ENCODE data around the gene MCU. TPM values are rescaled to one million over a fixed set of nuclear protein-coding genes. Genes with fewer than 3 reads are reported as not detected.

MCU gene
- total RNA-seq, 2 experiments from 2014 or later = 17.7 to 19.0 TPM

DNA sequence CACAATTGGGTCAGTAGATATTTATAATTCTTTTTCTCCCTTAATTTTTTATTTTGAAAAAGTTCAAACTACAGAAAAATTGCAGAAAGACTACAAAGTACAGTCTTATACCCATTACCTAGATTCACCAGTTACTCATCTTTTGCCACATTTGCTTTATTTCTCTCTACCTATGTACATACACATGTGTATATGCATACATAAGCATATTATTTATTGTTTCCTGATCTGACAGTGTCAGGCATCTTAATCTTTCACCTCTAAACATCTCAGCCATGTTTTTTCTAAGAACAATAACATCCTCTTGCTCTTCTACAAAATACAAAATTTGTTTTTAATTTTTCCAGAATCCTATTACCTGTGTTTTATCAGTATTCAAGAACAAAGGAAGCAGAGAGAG lies 133.2 kb downstream of the MCU start:
- ChIA-PET CTCF (no interaction called here), POLR2A (no interaction called here)

- CTCF ChIA-PET = no interaction called here
Measured at GRCh38 chr10:72826346-72826745, 134.4 kb downstream of the MCU start.

DNA sequence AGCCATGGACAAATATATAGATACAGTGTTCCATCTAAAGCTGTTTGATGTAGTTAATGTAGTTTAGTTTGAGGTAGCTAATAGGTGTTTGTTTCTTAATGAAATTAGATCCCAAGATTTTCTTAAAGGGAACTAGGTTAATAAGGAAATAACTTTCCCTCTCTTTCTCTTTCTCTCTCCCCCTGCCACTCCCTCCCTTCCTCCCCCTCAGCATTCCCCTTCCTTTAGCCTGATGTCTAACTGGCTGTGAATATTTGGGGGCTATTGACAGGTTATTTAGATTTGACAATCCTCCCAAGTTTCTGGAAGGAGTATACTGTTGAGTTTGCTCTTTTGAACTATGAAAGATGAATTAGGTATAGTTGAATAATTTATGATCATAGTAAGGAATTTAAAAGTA lies 136.4 kb downstream of the MCU start:
- CTCF ChIA-PET = no interaction called here
- POLR2A ChIA-PET = no interaction called here

More at GRCh38 chr10:72826346-72826745, 134.4 kb downstream of the MCU start:
- POLR2A ChIA-PET = no interaction called here

GRCh38 chr10:72830625-72831024 lies 138.7 kb downstream of the MCU start:
- ChIA-PET POLR2A (no interaction called here), CTCF (no interaction called here)

GRCh38 chr10:72831696-72832409 lies 139.9 kb downstream of the MCU start:
- POLR2A ChIA-PET = no interaction called here

GRCh38 chr10:72832701-72833100 lies 140.8 kb downstream of the MCU start:
- ChIA-PET POLR2A (no interaction called here), CTCF (interaction anchor here (3.8 kb wide), 1 partner anchor 468 kb away, joined by 13 read pairs; no protein-coding TSS in a partner anchor)

More at GRCh38 chr10:72831696-72832409, 139.9 kb downstream of the MCU start:
- CTCF ChIA-PET = no interaction called here

DNA sequence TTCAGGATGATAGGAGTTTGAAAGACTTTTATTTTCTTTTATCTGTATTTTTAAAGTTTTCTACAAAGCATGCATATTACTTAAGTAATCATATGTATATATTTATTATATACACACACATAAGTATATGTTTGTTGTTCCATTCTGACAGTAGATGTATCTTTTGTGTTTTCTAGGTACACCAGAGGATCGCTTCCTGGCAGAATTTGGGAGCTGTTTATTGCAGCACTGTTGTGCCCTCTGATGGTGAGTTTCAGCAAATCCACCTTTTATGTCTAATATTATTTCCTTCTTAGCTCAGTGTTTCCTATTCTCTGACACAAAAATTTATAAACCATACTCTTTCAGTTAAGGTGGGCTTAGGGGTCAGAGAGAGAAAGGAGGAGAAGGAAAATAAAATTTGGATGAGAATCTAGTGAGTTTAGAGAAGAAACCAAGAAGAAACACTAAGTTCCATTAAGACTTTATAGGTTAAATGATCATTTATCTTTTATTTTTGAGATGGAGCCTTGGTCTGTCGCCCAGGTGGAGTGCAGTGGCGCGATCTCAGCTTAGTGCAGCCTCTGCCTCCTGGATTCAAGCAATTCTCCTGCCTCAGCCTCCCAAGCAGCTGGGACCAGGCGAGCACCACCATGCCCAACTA lies 142.4 kb downstream of the MCU start:
- ChIA-PET POLR2A (no interaction called here), CTCF (interaction anchor here (0.8 to 3.8 kb wide), 3 partner anchors 141 to 479 kb away, joined by 3 to 13 read pairs (median 3); no protein-coding TSS in a partner anchor)

- CTCF ChIA-PET = no interaction called here
Measured at GRCh38 chr10:72840319-72840718, 148.4 kb downstream of the MCU start.

GRCh38 chr10:72841487-72841886 lies 149.5 kb downstream of the MCU start:
- CTCF ChIA-PET = no interaction called here
- POLR2A ChIA-PET = no interaction called here

More at GRCh38 chr10:72840319-72840718, 148.4 kb downstream of the MCU start:
- POLR2A ChIA-PET = no interaction called here

DNA sequence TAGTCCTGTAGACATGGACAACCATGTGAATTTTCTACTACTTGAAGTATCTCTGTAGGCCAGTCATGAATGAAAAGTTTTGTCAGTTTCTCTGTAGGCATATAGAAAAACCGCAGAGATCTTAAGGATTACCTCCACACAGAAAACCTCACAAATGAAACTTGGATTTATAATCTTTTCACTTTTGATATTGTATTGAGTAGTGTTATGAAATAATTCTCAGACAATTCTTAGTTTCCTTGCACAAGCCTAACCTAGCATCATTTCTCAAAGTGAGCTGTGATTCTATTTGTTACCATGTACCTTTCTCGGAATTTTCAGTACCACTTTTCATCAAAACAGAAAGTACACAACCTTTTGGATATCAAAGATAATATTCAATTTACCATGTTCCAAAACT lies 150.2 kb downstream of the MCU start:
- CTCF ChIA-PET = no interaction called here
- POLR2A ChIA-PET = interaction anchor here (0.6 kb wide), 1 partner anchor 199 kb away, joined by 4 read pairs; no protein-coding TSS in a partner anchor

GRCh38 chr10:72846238-72846637 lies 154.3 kb downstream of the MCU start:
- ChIA-PET CTCF (interaction anchor here (0.6 kb wide), 1 partner anchor 142 kb away, joined by 4 read pairs; no protein-coding TSS in a partner anchor), POLR2A (interaction anchor here (0.6 kb wide), 1 partner anchor 470 kb away, joined by 3 read pairs; no protein-coding TSS in a partner anchor)

DNA sequence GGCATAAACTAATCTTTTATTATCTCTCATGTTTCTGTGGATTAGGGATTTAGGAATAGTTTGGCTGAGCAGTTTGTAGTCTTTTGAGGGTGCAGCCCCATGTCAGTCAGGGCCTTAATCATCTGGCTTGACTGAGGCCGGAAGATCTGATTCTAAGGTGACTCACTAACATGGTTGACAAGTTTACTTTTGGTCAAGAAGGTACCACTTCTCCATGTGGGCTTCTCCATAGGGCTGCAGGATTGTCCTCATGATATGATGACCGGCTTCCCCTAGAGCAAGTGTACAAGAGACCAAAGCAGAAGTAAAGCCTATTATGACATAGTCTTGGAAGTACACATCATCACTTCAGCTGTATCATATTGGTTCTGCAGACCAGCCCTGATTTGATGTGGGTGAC lies 155.7 kb downstream of the MCU start:
- CTCF ChIA-PET = no interaction called here

GRCh38 chr10:72850861-72851260 lies 158.9 kb downstream of the MCU start:
- ChIA-PET POLR2A (no interaction called here), CTCF (no interaction called here)

More for the DNA sequence above, 155.7 kb downstream of the MCU start:
- POLR2A ChIA-PET = no interaction called here

GRCh38 chr10:72851509-72851908 lies 159.6 kb downstream of the MCU start:
- CTCF ChIA-PET = no interaction called here
- POLR2A ChIA-PET = no interaction called here

GRCh38 chr10:72852508-72852907 lies 160.6 kb downstream of the MCU start:
- POLR2A ChIA-PET = no interaction called here
- CTCF ChIA-PET = interaction anchor here (0.6 kb wide), 1 partner anchor 225 kb away, joined by 4 read pairs; no protein-coding TSS in a partner anchor

GRCh38 chr10:72855129-72855528 lies 163.2 kb downstream of the MCU start:
- CTCF ChIA-PET = no interaction called here
- POLR2A ChIA-PET = no interaction called here

GRCh38 chr10:72855790-72856189 lies 163.8 kb downstream of the MCU start:
- CTCF ChIA-PET = no interaction called here

GRCh38 chr10:72858067-72858466 lies 166.1 kb downstream of the MCU start:
- CTCF ChIA-PET = no interaction called here
- POLR2A ChIA-PET = no interaction called here

More at GRCh38 chr10:72855790-72856189, 163.8 kb downstream of the MCU start:
- POLR2A ChIA-PET = no interaction called here

DNA sequence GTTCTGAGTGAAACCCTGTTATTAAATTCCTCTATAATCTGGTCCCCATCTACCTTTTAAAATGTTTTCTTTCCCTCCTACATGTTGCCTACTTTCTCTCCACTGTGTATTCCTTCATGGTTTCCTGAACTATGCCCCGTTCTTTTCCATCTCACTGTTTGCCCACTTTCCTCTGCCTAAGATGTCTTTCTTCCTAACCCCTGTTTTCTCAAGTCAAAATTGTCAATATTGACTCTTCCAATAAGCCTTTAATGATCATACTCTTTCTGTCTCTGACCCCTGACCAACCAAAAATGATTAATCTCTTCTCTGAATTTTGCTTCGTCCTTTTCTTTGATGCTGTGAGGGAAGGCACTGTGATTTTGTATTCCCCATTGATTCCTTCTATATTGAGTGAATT lies 171.0 kb downstream of the MCU start:
- CTCF ChIA-PET = no interaction called here
- POLR2A ChIA-PET = no interaction called here

DNA sequence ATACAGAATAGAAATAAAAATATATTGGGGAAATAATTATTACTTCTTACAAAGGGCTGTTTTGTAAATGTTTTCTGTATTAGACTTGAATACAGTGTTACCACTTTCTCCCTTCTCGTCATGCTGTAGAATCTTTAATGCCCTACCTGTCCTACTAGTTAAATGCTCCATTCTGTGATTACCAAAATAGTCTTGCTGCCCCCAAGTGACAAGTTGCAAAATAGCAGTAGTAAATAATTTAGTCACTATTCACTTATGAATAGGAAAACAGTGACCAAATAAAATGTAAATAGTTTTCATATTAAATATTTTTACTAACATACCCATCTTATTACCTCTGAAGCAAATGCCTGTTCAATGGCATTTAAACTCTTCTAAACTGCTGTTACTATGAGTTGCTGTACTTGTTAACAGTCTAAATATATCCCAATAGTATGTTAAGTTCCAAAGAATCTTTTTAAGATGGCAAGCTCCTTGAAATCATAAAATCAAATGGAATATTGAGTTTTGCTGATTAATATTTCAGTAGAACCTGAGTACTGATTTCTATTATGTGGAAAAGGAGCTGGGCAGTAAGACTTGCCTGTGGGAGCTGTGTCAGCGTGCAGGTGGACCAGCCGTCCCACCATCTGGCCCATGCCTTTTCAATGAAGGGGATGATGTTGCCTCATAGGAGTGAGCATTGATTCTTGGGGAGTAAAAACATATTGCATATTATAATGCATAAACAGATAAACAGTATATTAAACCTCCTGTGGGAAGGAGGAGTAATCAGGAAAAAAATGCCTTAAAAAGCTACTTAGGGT lies 183.5 kb downstream of the MCU start:
- ChIA-PET CTCF (no interaction called here), POLR2A (no interaction called here)

DNA sequence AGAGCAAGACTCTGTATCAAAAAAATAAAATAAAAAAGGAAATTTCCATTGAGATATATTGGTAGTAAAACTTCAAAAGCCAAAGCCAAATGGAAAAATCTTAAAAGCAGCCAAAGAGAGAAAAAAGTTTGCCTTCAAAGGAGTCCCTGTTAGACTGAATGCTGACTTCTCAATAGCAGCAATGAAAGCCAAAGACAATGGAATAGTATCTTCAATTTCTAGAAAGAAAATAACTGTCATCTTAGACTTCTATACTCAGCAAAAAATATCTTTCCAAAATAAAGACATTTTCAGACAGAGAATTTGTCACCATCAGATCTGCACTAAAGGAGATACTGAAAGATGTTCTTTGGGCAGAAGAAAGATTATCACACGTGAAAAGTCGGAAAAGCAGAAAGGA lies 187.3 kb downstream of the MCU start:
- ChIA-PET POLR2A (no interaction called here), CTCF (no interaction called here)

Data from activated CD8-positive, alpha-beta memory T cell treated with anti-CD3 and anti-CD28 coated beads for 36 hours (primary cell).